Prostate gland (tissue), 2 donors: ENCODE results near the gene SELENOP. TPM values are rescaled to one million over a fixed set of nuclear protein-coding genes. Genes with fewer than 3 reads are reported as not detected.
A peak's percentile ranks its signal among the peaks of the same experiment; 100 is the strongest.

Source experiments
- DNase-seq: peaks from one replicate; pipeline ENCODE4 v3.0.0-alpha.2; 2019; ENCODE audit warnings: low spot score
- H3K27ac ChIP-seq, 2 donors: fragments of 200-600 bp; sonication (generic); 2 replicates each; pipeline ENCODE4 v1.5.1; 2017 to 2019
- H3K27me3 ChIP-seq: fragments of 200-600 bp; sonication (generic); replicated peaks from 2 replicates; pipeline ENCODE4 v1.5.1; 2019; ENCODE audit not compliant: insufficient read depth
- H3K36me3 ChIP-seq, 2 donors: fragments of 200-600 bp; sonication (generic); 1 replicate in 1 of 2; 2 replicates in 1 of 2; pipeline versions ENCODE4 v1.5.1 to v1.8.1; 2017 to 2019
- H3K4me1 ChIP-seq: fragments of 200-600 bp; sonication (generic); replicated peaks from 2 replicates; pipeline ENCODE4 v1.5.1; 2019
- H3K4me3 ChIP-seq, 2 donors: fragments of 200-600 bp; sonication (generic); 2 replicates each; pipeline ENCODE4 v1.5.1; 2017 to 2019
- H3K9me3 ChIP-seq: fragments of 200-600 bp; sonication (generic); 2 replicates; pipeline ENCODE4 v1.5.1; 2017
- CTCF ChIP-seq, 4 experiments: fragments of 200-600 bp in 2 of 4; fragments of 450-650 bp in 2 of 4; sonication (generic) in 2 of 4; IDR thresholded peaks; 1 replicate in 3 of 4; 2 replicates in 1 of 4; pipeline ENCODE4 v1.5.1; 2016 to 2019; ENCODE audit warnings: antibody characterized with exemption in 4 of 4, mild to moderate bottlenecking in 2 of 4, moderate library complexity in 2 of 4
- POLR2A ChIP-seq: fragments of 450-650 bp; IDR thresholded peaks from one replicate; pipeline ENCODE4 v1.6.1; 2016; ENCODE audit warnings: antibody characterized with exemption, mild to moderate bottlenecking
- POLR2AphosphoS5 ChIP-seq: sonication (generic); formaldehyde crosslinking; IDR thresholded peaks from one replicate; pipeline ENCODE4 v1.6.1; 2017; ENCODE audit warnings: antibody characterized with exemption
- WGBS: methylation state at CpG from one replicate; pipeline ENCODE4 v1.1.5; 2018; 5-methylcytosine and 5-hydroxymethylcytosine counted together
- intact Hi-C: fragments of 100-400 bp; cut with DNase I; formaldehyde crosslinking; loops from one replicate; pipeline ENCODE4 v1.14.2; 2022
- total RNA-seq, 2 donors: library from RNA; depleted of rRNA; stranded (reverse); fragments of >200 nt; gene quantifications; one replicate each; pipeline ENCODE4 v1.1.0, GENCODE V29; 2016

Gene SELENOP
- total RNA-seq, 2 donors from 2014 or later: 228 to 503 TPM

GRCh38 chr5:42751044-42751443, 60.6 kb downstream of the SELENOP start:
- TF ChIP-seq POLR2AphosphoS5: peak; percentile 46
- TF ChIP-seq POLR2A: no peak
- DNase-seq: peak; percentile 61

GRCh38 chr5:42750507-42750906, 61.2 kb downstream of the SELENOP start:
- TF ChIP-seq CTCF (IDR thresholded peaks at IDR 0.05): no peak
- no peak for TF ChIP-seq POLR2AphosphoS5
- TF ChIP-seq POLR2A: no peak
- Histone ChIP-seq H3K36me3 (no peaks in the 10 kb centered on the region), H3K9me3 (no peaks in the 10 kb centered on the region), H3K27me3 (no peaks in the 10 kb centered on the region), H3K4me1 (no peaks in the 10 kb centered on the region), H3K27ac (no peak overlapping the region), H3K4me3 (no peak overlapping the region)
- no peak for DNase-seq
- 93% methylated on average over 5 of the region's 5 CpGs for WGBS
- intact Hi-C loops: no loop called here

More at GRCh38 chr5:42751044-42751443, 60.6 kb downstream of the SELENOP start:
- intact Hi-C loops: no loop called here
- Histone ChIP-seq H3K4me3 (no peak overlapping the region), H3K4me1 (no peaks in the 10 kb centered on the region), H3K27me3 (no peaks in the 10 kb centered on the region), H3K36me3 (no peaks in the 10 kb centered on the region), H3K27ac (no peak overlapping the region), H3K9me3 (no peaks in the 10 kb centered on the region)
- WGBS: 43% methylated on average over 5 of the region's 5 CpGs

Other genes starting within 250 kb of the SELENOP start
- gene CCDC152, start 55.1 kb downstream of the SELENOP start, total RNA-seq: 1 to 10 TPM in 1 of 2 donors, under 1 TPM in 1; 0.36 to 1.8 TPM
- 1 to 10 TPM; 4.5 to 5.3 TPM for gene ANXA2R, start 228.4 kb upstream of the SELENOP start, total RNA-seq